ENCODE results near the gene PTGES3. TPM values are rescaled to one million over a fixed set of nuclear protein-coding genes. Genes with fewer than 3 reads are reported as not detected.
"Not testable (repeated sequence)": the region's sequence is repeated elsewhere in the genome, so short reads cannot be mapped to it uniquely, and the experiment has no call there.

The PTGES3 gene
- total RNA-seq, 1 experiment from 2014 or later = 52.8 TPM

DNA sequence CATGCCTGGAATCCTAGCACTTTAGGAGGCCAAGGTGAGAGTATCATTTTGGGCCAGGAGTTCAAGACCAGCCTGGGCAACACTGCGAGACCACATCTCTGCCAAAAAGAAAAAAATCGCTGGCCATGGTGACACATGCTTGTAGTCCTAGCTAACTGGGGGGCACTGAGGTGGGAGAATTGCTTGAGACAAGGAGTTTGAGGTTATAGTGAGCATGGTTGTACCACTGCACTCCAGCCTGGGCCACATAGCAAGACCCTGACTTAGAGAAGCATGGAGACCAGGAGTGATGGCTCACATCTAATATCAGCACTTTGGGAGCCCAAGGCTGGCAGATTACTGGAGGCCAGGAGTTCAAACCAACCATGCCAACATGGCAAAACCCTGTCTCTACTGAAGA is 9.2 kb downstream of the PTGES3 start:
- Histone ChIP-seq H3K36me3 (peaks cover 66% of the 10 kb centered on the region), H3K9me3 (no peaks in the 10 kb centered on the region), H3K4me3 (no peak overlapping the region), H3K27me3 (no peaks in the 10 kb centered on the region)
- no peak for DNase-seq

GRCh38 chr12:56677680-56678079 is 10.4 kb downstream of the PTGES3 start:
- Histone ChIP-seq H3K36me3 (peaks cover 68% of the 10 kb centered on the region), H3K9me3 (no peaks in the 10 kb centered on the region), H3K27me3 (no peaks in the 10 kb centered on the region), H3K4me3 (no peak overlapping the region)
- no peak for DNase-seq

- no peak overlapping the region for H3K4me3 ChIP-seq
- peaks cover 69% of the 10 kb centered on the region for H3K36me3 ChIP-seq
- DNase-seq = no peak
- no peaks in the 10 kb centered on the region for H3K27me3 ChIP-seq
- H3K9me3 ChIP-seq = no peaks in the 10 kb centered on the region
Observed at GRCh38 chr12:56676851-56677580, 11.1 kb downstream of the PTGES3 start.

- Histone ChIP-seq H3K4me3 (no peak overlapping the region), H3K36me3 (peaks cover 80% of the 10 kb centered on the region), H3K27me3 (no peaks in the 10 kb centered on the region), H3K9me3 (no peaks in the 10 kb centered on the region)
- DNase-seq = no peak
Observed at GRCh38 chr12:56671608-56672007, 16.5 kb downstream of the PTGES3 start.

DNA sequence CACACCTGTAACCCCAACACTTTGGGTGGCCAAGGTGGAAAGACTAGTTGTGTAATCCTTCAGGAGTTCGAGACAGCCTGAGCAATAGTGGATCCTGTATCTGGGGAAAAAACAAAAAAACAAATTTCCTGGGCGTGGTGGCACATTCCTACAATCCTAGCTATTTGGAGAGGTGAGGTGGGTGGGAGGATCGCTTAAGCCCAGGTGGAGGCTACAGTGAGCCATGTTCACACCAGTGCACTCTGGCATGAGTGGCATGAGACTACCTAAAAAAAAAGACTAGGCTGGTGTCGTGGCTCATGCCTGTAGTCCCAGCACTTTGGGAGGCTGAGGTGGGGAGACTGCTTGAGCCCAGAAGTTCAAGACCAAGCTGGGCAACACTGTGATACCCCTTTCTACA is 17.2 kb downstream of the PTGES3 start:
- DNase-seq = no peak

DNA sequence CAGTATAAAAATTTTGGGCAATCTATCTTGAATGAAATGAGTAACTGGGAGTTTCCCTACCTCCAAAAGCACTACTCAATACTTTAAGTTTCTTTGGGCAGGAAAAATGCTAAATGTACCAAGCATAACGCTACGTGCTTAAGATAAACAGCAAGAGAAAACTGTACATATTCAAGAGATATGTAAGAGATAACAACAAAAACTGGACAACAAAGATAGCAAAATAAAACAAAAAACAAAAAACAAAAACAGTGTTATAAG is 20.0 kb downstream of the PTGES3 start:
- no peak for DNase-seq
- no peaks in the 10 kb centered on the region for H3K9me3 ChIP-seq
- H3K4me3 ChIP-seq = no peak overlapping the region
- no peaks in the 10 kb centered on the region for H3K27me3 ChIP-seq
- peaks cover 100% of the 10 kb centered on the region for H3K36me3 ChIP-seq

More for the DNA sequence above, 17.2 kb downstream of the PTGES3 start:
- no peaks in the 10 kb centered on the region for H3K27me3 ChIP-seq
- no peak overlapping the region for H3K4me3 ChIP-seq
- H3K9me3 ChIP-seq = no peaks in the 10 kb centered on the region
- peaks cover 84% of the 10 kb centered on the region for H3K36me3 ChIP-seq

- no peak overlapping the region for H3K4me3 ChIP-seq
- H3K9me3 ChIP-seq = 0 out of 2 replicates have a peak, but pooled peaks cover 2% of the 10 kb centered on the region
- H3K36me3 ChIP-seq = peaks cover 58% of the 10 kb centered on the region
- no peaks in the 10 kb centered on the region for H3K27me3 ChIP-seq
- no peak for DNase-seq
Observed at GRCh38 chr12:56661979-56662638, 26.0 kb downstream of the PTGES3 start.

- no peak for DNase-seq
- Histone ChIP-seq H3K9me3 (0 out of 2 replicates have a peak, but pooled peaks cover 2% of the 10 kb centered on the region), H3K4me3 (no peak overlapping the region), H3K36me3 (peaks cover 52% of the 10 kb centered on the region), H3K27me3 (no peaks in the 10 kb centered on the region)
Observed at GRCh38 chr12:56661560-56661959, 26.5 kb downstream of the PTGES3 start.

DNA sequence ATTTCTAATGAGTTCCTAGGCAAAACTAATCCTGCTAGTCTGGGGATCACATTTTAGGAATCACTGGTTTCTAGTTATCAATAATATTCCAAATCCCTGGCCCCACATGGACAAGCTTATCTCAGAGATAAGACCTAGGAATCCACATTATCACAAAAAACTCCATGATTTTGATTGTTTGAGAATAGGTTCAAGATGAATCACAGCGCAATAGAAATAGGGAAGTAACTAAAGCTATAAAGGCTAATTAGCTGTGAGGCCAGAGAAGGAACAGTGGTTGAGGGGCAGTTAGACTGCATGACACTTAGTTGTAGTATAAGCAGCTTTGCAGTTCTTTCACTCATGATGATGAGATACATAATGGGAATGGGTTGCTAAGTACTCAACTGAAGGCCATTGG is 29.2 kb downstream of the PTGES3 start:
- Histone ChIP-seq H3K36me3 (peaks cover 26% of the 10 kb centered on the region), H3K4me3 (no peak overlapping the region), H3K9me3 (0 out of 2 replicates have a peak, but pooled peaks cover 2% of the 10 kb centered on the region), H3K27me3 (no peaks in the 10 kb centered on the region)
- no peak for DNase-seq

GRCh38 chr12:56657416-56658379 is 30.4 kb downstream of the PTGES3 start:
- DNase-seq = no peak
- Histone ChIP-seq H3K36me3 (peaks cover 14% of the 10 kb centered on the region), H3K27me3 (no peaks in the 10 kb centered on the region), H3K9me3 (0 out of 2 replicates have a peak, but pooled peaks cover 2% of the 10 kb centered on the region), H3K4me3 (no peak overlapping the region)

DNA sequence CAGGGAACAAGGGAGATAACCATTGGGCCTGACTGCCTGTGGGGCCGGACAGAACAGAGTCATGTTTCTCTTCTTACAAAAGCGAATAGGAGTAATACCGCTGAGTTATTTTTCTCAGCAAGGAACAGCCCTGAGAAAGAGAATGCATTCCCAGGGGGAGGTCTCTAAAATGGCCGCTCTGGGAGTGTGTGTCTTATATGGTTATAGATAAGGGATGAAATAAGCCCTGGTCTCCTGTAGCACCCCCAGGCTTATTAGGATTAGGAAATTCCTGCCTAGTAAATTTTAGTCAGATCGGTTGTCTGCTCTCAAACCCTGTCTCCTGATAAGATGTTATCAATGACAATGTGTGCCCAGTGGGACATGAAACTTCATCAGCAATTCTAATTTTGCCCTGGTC is 34.3 kb downstream of the PTGES3 start:
- H3K4me3 ChIP-seq, DNase-seq, H3K9me3 ChIP-seq, H3K36me3 ChIP-seq, H3K27me3 ChIP-seq: not testable (repeated sequence)

DNA sequence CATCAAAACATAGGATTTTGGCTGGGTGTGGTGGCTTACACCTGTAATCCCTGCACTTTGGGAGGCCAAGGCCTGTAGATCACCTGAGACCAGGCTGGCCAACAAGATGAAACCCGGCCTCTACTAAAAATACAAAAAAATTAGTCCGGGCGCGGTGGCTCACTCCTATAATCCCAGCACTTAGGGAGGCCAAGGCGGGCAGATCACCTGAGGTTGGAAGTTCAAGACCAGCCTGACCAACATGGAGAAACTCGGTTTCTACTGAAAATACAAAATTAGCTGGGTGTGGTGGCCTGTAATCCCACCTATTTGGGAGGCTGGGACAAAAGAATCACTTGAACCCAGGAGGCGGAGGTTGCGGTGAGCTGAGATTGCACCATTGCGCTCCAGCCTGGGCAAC is 40.1 kb downstream of the PTGES3 start:
- not testable (repeated sequence) for DNase-seq, H3K27me3 ChIP-seq, H3K4me3 ChIP-seq, H3K9me3 ChIP-seq
- H3K36me3 ChIP-seq = peaks cover 27% of the 10 kb centered on the region

GRCh38 chr12:56645717-56646446 is 42.2 kb downstream of the PTGES3 start, which contains the start of gene ATP5F1B:
Gene ATP5F1B (minus strand): TSS chr12:56645984. CDS start chr12:56645963, 21 bp downstream.
- no peaks in the 10 kb centered on the region for H3K27me3 ChIP-seq
- DNase-seq = peak; percentile 99
- peaks cover 49% of the 10 kb centered on the region for H3K36me3 ChIP-seq
- no peaks in the 10 kb centered on the region; the same call in 1 of the 2 replicates for H3K9me3 ChIP-seq
- peak within 1 kb of the TSS; percentile 99 for H3K4me3 ChIP-seq

GRCh38 chr12:56645201-56645716 is 42.8 kb downstream of the PTGES3 start:
- H3K9me3 ChIP-seq = no peaks in the 10 kb centered on the region; the same call in 1 of the 2 replicates
- H3K27me3 ChIP-seq = no peaks in the 10 kb centered on the region
- peaks cover 55% of the 10 kb centered on the region for H3K36me3 ChIP-seq
- peak overlapping the region; percentile 99 for H3K4me3 ChIP-seq
- DNase-seq = peak; percentile 13

DNA sequence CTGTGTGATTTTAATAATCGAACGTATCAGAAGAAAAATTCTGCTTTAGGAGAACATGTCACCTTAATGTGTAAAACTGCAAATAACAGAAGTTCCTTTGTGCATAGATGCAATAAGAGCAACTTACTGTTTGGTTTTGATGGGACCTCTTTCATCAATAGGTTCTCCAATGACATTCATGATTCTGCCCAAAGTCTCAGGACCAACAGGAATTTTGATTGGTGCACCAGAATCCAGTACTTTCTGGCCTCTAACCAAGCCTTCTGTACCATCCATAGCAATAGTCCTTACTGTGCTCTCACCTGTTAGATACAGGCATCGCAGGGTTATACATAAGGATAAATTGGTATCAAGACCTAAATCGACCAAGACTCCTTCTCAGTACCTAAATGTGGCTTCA is 43.4 kb downstream of the PTGES3 start:
- H3K4me3 ChIP-seq = peak overlapping the region; percentile 99
- DNase-seq = no peak
- no peaks in the 10 kb centered on the region; the same call in 1 of the 2 replicates for H3K9me3 ChIP-seq
- H3K36me3 ChIP-seq = peaks cover 59% of the 10 kb centered on the region
- no peaks in the 10 kb centered on the region for H3K27me3 ChIP-seq

DNA sequence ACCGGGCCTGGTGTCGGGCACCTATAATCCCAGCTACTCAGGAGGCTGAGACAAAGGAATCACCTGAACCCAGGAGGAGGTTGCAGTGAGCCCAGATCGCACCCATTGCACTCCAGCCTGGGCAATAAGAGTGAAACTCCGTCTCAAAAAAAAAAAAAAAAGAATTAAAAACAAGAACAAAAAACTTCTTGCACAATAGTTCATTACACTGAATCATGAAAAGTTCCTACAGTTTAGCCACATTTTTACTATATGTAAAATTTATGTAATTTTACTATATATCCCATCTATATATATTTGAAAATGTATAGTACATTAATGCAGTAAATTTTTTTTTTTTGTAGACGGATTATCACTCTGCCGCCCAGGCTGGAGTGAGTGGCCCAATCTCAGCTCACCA is 46.9 kb downstream of the PTGES3 start:
- no peaks in the 10 kb centered on the region; the same call in 1 of the 2 replicates for H3K9me3 ChIP-seq
- H3K36me3 ChIP-seq = peaks cover 82% of the 10 kb centered on the region
- H3K4me3 ChIP-seq = no peak overlapping the region
- H3K27me3 ChIP-seq = no peaks in the 10 kb centered on the region
- no peak for DNase-seq
